HEK293T (cell line): ENCODE measurements around the gene LINGO1.

Experiments
- CTCF ChIA-PET: fragments of 350-600 bp; formaldehyde crosslinking; extraction: SDS; loops from one replicate; lab custom pipeline; 2021; ENCODE audit warnings: antibody characterized with exemption, inconsistent platforms; lab: Yijun Ruan, JAX
- POLR2A ChIA-PET: fragments of 350-600 bp; formaldehyde crosslinking; extraction: SDS; loops from one replicate; lab custom pipeline; 2020; ENCODE audit warnings: antibody characterized with exemption, inconsistent platforms; lab: Yijun Ruan, JAX
- DNase-seq: peaks from one replicate; pipeline ENCODE4 v3.0.0; 2012; ENCODE audit warnings: mixed read lengths; ENCODE audit errors: extremely low spot score
- ARNT ChIP-seq: fragments of 450-650 bp; IDR thresholded peaks from 2 replicates; pipeline ENCODE4 v1.6.1; 2017; ENCODE audit warnings: mild to moderate bottlenecking
- BHLHE40 ChIP-seq: fragments of 450-650 bp; IDR thresholded peaks from 2 replicates; pipeline ENCODE4 v1.6.1; 2016; ENCODE audit warnings: mild to moderate bottlenecking, moderate library complexity, borderline replicate concordance
- CTBP1 ChIP-seq: fragments of 450-650 bp; IDR thresholded peaks from 2 replicates; pipeline ENCODE4 v1.6.1; 2016; ENCODE audit warnings: borderline replicate concordance
- ELF4 ChIP-seq: fragments of 450-650 bp; IDR thresholded peaks from 2 replicates; pipeline ENCODE4 v1.6.1; 2017; ENCODE audit warnings: antibody characterized with exemption
- FOXA1 ChIP-seq: fragments of 450-650 bp; IDR thresholded peaks from 2 replicates; pipeline ENCODE4 v1.6.1; 2016; ENCODE audit warnings: mild to moderate bottlenecking
- FOXK2 ChIP-seq: fragments of 450-650 bp; IDR thresholded peaks from 2 replicates; pipeline ENCODE4 v1.6.1; 2016; ENCODE audit warnings: mild to moderate bottlenecking
- FOXM1 ChIP-seq: fragments of 450-650 bp; IDR thresholded peaks from 2 replicates; pipeline ENCODE4 v1.6.1; 2017; ENCODE audit warnings: mild to moderate bottlenecking, borderline replicate concordance
- HDGF ChIP-seq: fragments of 450-650 bp; IDR thresholded peaks from 2 replicates; pipeline ENCODE4 v1.6.1; 2017; ENCODE audit warnings: antibody characterized with exemption, borderline replicate concordance
- L3MBTL2 ChIP-seq: fragments of 450-650 bp; conservative IDR thresholded peaks from 2 replicates; pipeline ENCODE4 v1.6.1; 2016; ENCODE audit warnings: mild to moderate bottlenecking
- LEF1 ChIP-seq: fragments of 450-650 bp; IDR thresholded peaks from 2 replicates; pipeline ENCODE4 v1.6.1; 2017; ENCODE audit warnings: mild to moderate bottlenecking, borderline replicate concordance
- NFRKB ChIP-seq: fragments of 450-650 bp; IDR thresholded peaks from 2 replicates; pipeline ENCODE4 v1.6.1; 2016; ENCODE audit warnings: mild to moderate bottlenecking, moderate library complexity
- SP1 ChIP-seq: fragments of 450-650 bp; IDR thresholded peaks from 2 replicates; pipeline ENCODE4 v1.6.1; 2017
- SUZ12 ChIP-seq: fragments of 450-650 bp; IDR thresholded peaks from 2 replicates; pipeline ENCODE4 v1.6.1; 2016; ENCODE audit warnings: mild to moderate bottlenecking
- TARDBP ChIP-seq: fragments of 450-650 bp; IDR thresholded peaks from 2 replicates; pipeline ENCODE4 v1.6.1; 2016
- ZNF384 ChIP-seq: fragments of 450-650 bp; IDR thresholded peaks from 2 replicates; pipeline ENCODE4 v1.6.1; 2016
- TF ChIP-seq, protein P1 (sequence below): fragments of 450-650 bp; IDR thresholded peaks from 2 replicates; pipeline ENCODE4 v1.6.1; 2016

The LINGO1 gene

DNA sequence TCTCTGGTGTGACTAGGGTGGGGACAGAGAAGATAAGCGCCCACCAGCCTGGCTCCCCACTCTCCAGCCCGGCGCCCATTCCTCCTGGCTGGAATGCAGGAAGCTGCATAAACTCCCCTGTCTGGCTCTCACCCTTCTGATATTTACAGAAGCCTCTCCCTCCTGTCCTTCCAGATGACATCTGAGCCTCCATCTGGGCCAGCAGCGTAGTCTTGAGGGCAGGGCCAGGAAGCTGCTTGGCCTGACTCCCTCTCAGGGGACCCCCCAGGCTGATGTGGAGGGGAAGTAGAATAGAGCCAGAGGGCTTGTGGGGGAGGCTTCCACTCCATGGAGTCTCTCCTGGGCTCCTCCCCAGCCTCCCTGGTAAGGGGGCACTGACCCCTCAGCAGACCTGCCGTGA is 49.9 kb downstream of the LINGO1 start:
- no peak for DNase-seq
- no peak for TF ChIP-seq FOXK2
- TF ChIP-seq, protein P1, sequence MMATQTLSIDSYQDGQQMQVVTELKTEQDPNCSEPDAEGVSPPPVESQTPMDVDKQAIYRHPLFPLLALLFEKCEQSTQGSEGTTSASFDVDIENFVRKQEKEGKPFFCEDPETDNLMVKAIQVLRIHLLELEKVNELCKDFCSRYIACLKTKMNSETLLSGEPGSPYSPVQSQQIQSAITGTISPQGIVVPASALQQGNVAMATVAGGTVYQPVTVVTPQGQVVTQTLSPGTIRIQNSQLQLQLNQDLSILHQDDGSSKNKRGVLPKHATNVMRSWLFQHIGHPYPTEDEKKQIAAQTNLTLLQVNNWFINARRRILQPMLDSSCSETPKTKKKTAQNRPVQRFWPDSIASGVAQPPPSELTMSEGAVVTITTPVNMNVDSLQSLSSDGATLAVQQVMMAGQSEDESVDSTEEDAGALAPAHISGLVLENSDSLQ, result no peak
- TF ChIP-seq L3MBTL2, result no peak
- TF ChIP-seq FOXA1, result no peak
- TF ChIP-seq ARNT, result no peak
- no peak for TF ChIP-seq SUZ12
- no peak for TF ChIP-seq CTBP1
- no peak for TF ChIP-seq LEF1
- no peak for TF ChIP-seq ELF4
- TF ChIP-seq ZNF384, result no peak
- TF ChIP-seq FOXM1, result no peak
- TF ChIP-seq BHLHE40, result no peak
- TF ChIP-seq SP1, result no peak
- CTCF ChIA-PET, result no interaction called here
- POLR2A ChIA-PET, result interaction anchor here (1.1 kb wide), 1 partner anchor 8 kb away, joined by 3 read pairs; no protein-coding TSS in a partner anchor

DNA sequence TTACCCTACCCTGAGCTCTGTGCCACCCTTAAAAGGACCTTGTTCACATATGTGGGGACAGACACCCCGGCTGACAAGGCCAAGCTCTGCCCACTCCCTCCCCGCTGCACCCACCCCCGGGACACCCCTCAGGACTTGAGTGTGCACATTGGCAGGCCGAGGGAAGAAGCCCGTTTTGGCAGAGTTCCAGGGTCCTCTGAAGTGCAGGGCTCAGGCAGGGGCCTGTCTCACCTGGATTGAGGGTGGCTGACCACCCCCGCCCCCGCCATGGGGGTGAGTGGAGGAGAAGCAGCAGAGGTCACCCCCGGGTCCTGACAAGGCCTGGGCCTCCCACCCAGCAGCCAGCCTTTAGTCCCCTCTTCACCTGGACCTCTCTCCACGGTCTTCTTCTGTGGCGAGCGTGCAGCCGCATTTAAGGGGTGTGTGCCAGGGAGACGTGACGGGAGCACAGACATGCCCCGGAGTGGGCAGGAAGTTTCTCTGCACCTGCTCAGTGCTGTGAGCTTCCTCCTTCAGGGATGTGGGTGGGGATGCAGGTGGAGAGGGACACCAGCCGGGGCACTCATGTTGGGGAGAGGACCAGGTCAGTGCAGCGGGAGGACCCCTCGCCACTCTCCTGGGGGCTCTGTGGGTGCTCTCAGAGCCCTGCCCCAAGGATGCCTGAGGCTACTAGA is 50.7 kb downstream of the LINGO1 start:
- no peak for TF ChIP-seq FOXM1
- TF ChIP-seq, protein P1, result no peak
- TF ChIP-seq ZNF384, result no peak
- TF ChIP-seq ARNT, result no peak
- TF ChIP-seq FOXK2, result no peak
- no peak for TF ChIP-seq SUZ12
- TF ChIP-seq NFRKB, result no peak
- no peak for TF ChIP-seq FOXA1
- TF ChIP-seq HDGF, result no peak
- ChIA-PET CTCF (interaction anchor here (1.4 kb wide), 1 partner anchor 51 kb away, joined by 4 read pairs; no protein-coding TSS in a partner anchor), POLR2A (no interaction called here)
- no peak for DNase-seq

DNA sequence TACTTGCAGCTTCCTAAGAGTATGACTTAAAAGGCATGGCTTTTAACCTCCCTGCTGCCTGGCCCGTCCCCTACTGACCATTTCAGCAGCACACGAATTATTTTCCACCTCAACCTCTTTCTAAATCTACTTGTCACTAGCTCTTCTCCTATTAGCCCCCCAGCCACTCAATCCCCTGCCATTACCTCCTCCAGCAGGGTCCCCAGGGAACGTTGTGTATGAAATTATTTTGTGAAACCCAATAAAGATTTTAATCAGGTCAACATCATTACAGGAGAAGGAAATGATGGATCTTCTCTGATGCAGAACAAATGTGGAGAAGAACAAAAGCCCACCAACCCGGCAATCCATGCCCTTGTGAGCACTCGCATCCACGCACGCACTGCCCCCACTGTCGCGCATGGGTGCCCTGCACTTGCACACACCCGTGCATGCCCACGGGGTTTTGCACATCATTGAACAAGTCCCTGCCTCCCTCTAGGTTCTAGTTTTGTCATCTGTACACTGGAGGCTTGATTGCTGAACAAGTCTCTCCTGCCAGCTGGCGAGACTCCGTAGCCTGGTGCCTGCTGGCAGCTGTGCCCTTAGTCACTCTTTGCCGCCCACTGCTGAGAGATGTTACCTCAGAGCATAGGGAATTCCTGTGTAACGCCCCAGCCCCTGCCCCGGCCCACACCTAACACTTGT is 51.6 kb downstream of the LINGO1 start:
- no peak for DNase-seq
- no peak for TF ChIP-seq L3MBTL2
- no peak for TF ChIP-seq SUZ12
- TF ChIP-seq NFRKB, result no peak
- TF ChIP-seq FOXA1, result no peak
- TF ChIP-seq ZNF384, result no peak
- TF ChIP-seq BHLHE40, result no peak
- TF ChIP-seq FOXK2, result no peak
- no peak for TF ChIP-seq ARNT
- TF ChIP-seq ELF4, result no peak
- no peak for TF ChIP-seq LEF1
- TF ChIP-seq CTBP1, result no peak
- ChIA-PET POLR2A (no interaction called here), CTCF (interaction anchor here (0.6 to 1.4 kb wide), 3 partner anchors 37 to 518 kb away, joined by 3 to 4 read pairs (median 4); no protein-coding TSS in a partner anchor)

DNA sequence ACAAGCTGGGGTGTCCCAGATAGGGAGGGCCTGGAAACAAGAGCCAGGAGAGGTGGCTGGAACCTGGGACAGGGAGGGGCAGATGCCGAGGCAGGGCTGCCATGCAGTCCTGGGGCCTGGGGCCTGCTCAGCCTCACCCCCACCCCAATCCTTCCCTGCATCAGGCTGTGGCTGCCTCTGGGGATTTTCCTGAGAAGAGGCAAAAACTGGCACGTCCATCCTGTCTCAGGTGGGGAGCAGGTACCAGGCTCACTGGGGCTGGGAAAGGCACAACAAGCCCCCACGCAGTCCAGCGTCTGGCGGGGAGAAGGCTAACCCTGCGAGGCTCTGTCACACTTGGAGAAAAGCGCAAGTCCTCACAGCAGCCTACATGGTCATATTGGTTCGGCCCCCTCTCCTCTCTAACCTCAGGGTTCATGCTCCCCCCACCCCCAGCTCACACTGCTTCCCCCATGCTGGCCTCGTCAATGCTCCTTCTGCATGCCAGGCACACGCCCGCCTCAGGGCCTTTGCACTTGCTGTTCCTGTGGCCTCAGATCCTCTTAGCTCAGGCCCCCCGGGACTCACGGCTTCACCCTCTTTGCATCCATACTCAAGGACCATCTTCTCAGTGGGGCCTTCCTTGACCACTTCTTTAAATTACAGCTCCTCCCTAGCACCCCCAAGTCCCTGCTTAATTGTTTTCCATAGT is 53.1 kb downstream of the LINGO1 start:
- no peak for DNase-seq
- ChIA-PET POLR2A (no interaction called here), CTCF (interaction anchor here (3.1 kb wide), 1 partner anchor 36 kb away, joined by 10 read pairs; no protein-coding TSS in a partner anchor)
- TF ChIP-seq HDGF (no peak), TARDBP (no peak), SP1 (no peak), CTBP1 (no peak), SUZ12 (no peak), LEF1 (no peak), FOXK2 (no peak), BHLHE40 (no peak)
- TF ChIP-seq, protein P1, result no peak

DNA sequence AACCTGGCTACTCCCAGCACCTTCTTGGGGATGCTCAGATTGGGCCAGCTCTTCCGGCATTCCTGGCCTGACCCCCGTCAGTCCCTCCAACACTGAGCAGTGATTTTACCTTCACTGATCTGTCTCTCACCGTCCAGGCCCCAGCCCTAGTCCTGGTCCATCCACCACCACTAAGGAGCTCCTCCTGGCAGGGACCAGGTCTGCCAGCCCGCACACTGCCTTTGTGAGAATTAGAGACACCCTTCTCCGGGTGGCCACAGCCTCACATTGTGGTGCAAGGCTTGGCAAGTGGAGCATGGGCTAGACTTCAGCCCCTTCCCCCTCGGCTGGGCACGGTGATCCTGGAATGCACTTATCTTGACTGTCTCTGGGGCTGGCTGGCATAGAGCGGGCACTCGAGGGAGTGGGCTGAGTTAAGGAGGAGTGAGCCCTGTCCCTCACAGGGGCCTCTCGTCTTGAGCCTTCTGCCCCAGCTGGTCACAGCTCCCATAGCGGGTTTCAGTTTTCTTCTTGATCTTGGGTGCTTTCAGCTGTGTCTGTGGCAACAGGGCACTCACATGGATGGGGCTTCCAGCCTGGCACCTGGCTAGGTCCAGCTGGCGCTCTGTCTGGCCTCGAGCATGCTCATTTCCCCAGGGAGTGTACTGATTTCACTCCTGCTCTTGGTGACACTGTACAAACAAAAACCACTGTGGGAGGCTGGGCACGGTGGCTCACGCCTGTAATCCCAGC is 53.9 kb downstream of the LINGO1 start:
- CTCF ChIA-PET, result interaction anchor here (3.1 kb wide), 1 partner anchor 35 kb away, joined by 10 read pairs; no protein-coding TSS in a partner anchor
- TF ChIP-seq ELF4 (no peak), LEF1 (no peak), SP1 (no peak)
- TF ChIP-seq, protein P1, result no peak
- no peak for DNase-seq
- POLR2A ChIA-PET, result no interaction called here
